Measurements from ENCODE around the gene EDEM1.

EDEM1 gene

DNA sequence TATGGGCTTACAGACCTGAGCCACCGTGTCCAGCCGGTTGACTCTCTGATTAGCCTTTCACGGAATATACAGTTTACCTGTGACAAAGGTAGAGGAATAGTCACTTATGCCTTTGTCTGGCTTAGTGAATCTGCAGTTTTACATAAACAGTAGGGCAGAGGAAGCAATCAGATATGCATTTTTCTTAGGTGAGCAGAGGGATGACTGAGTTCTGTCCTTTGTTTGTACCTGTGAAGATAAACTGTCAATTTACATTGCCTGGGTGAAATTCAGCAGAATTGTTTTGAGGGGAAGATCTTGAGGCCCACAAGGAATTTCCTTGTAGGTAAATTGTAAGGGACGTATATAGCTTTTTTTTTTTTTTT, 10.8 kb downstream of the EDEM1 start:
- Mint-ChIP-seq H3K27me3 (ENCODE audit: low read depth) (no peaks in the 10 kb centered on the region), H3K27ac (no peak overlapping the region), H3K9me3 (no peaks in the 10 kb centered on the region), H3K4me3 (no peak overlapping the region), H3K4me1 (no peaks in the 10 kb centered on the region), H3K36me3 (ENCODE audit: low read depth) (peaks cover 46% of the 10 kb centered on the region)
- TF ChIP-seq, protein P1, sequence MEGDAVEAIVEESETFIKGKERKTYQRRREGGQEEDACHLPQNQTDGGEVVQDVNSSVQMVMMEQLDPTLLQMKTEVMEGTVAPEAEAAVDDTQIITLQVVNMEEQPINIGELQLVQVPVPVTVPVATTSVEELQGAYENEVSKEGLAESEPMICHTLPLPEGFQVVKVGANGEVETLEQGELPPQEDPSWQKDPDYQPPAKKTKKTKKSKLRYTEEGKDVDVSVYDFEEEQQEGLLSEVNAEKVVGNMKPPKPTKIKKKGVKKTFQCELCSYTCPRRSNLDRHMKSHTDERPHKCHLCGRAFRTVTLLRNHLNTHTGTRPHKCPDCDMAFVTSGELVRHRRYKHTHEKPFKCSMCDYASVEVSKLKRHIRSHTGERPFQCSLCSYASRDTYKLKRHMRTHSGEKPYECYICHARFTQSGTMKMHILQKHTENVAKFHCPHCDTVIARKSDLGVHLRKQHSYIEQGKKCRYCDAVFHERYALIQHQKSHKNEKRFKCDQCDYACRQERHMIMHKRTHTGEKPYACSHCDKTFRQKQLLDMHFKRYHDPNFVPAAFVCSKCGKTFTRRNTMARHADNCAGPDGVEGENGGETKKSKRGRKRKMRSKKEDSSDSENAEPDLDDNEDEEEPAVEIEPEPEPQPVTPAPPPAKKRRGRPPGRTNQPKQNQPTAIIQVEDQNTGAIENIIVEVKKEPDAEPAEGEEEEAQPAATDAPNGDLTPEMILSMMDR (IDR thresholded peaks at IDR 0.05; ENCODE audit: unreplicated experiment in 3 of 3): no peak

DNA sequence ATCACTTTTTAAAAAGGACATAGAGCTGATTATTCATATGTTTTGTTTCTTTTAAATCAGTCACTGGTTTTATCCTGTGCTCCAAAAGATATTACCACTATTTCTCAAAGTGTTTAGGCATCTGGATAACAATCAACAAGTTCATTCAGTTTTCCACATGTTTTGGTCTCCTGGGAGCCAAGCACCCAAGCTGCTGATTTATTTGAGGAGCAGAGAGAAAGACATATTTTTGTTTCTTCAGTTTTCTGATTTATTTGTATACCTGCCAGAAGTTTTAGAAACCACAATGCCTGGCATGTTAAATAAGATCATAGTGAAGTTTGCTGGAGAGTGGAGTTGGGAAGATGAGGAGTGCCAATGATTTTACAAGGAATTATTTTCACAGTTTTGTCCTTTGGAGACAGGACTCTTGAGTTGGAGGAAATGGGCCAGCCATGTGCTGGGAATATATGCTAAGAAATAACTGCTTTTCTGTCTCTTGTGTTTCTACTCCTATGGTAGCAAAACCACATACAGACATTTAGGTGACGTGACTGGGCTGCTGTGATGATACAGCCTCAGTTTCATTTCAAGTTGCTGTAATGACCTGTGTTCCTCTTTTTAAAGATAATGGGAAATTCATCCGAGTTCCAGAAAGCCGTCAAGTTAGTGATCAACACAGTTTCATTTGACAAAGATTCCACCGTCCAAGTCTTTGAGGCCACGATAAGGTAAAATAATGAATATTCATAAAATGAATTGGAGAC, 11.7 kb downstream of the EDEM1 start:
- no peaks in the 10 kb centered on the region for H3K9me3 Mint-ChIP-seq
- H3K36me3 Mint-ChIP-seq (ENCODE audit: low read depth): peaks cover 48% of the 10 kb centered on the region
- H3K4me3 Mint-ChIP-seq: no peak overlapping the region
- TF ChIP-seq, protein P1 (IDR thresholded peaks at IDR 0.05; ENCODE audit: unreplicated experiment in 3 of 3): no peak
- H3K27ac Mint-ChIP-seq: no peak overlapping the region
- H3K4me1 Mint-ChIP-seq: no peaks in the 10 kb centered on the region
- H3K27me3 Mint-ChIP-seq (ENCODE audit: low read depth): no peaks in the 10 kb centered on the region

DNA sequence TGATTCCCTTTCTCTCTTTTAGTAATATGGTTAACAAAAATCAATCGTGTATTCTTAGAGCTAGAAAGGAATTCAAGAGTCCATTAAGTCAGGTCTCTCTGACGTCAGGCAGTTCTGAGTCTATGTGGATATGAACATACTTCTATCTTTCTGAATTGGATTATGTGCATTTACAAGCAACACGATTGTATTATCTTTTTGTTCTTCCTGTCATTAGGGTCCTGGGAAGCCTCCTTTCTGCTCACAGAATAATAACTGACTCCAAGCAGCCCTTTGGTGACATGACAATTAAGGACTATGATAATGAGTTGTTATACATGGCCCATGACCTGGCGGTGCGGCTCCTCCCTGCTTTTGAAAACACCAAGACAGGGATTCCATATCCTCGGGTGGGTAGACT, 14.0 kb downstream of the EDEM1 start:
- Mint-ChIP-seq H3K27ac (no peak overlapping the region), H3K4me1 (no peaks in the 10 kb centered on the region), H3K4me3 (no peak overlapping the region), H3K36me3 (ENCODE audit: low read depth) (peaks cover 69% of the 10 kb centered on the region), H3K27me3 (ENCODE audit: low read depth) (no peaks in the 10 kb centered on the region), H3K9me3 (no peaks in the 10 kb centered on the region)
- TF ChIP-seq, protein P1 (IDR thresholded peaks at IDR 0.05; ENCODE audit: unreplicated experiment in 3 of 3): no peak

DNA sequence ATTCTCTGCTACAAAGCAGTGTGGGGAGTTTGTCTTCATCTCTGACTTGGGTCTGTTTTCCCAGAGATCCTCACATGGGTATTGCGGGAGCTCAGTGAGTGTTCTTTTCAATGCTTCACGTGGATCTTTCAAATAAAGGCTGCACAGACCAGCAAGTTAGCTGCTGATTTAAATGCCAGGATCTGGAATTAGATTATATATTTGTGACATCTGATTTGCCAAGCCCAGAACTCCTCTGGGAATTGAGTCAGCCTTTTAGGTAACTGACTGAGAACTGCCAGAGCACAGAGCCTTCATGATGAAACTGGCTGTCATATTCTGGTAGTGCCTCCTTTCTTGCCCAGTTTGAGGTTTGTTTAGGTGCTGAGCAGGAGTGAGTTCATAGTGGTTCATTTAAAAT, 14.7 kb downstream of the EDEM1 start:
- no peak overlapping the region for H3K4me3 Mint-ChIP-seq
- H3K4me1 Mint-ChIP-seq: no peaks in the 10 kb centered on the region
- TF ChIP-seq, protein P1 (IDR thresholded peaks at IDR 0.05; ENCODE audit: unreplicated experiment in 3 of 3): no peak
- H3K27me3 Mint-ChIP-seq (ENCODE audit: low read depth): no peaks in the 10 kb centered on the region
- H3K9me3 Mint-ChIP-seq: no peaks in the 10 kb centered on the region
- peaks cover 69% of the 10 kb centered on the region for H3K36me3 Mint-ChIP-seq (ENCODE audit: low read depth)
- no peak overlapping the region for H3K27ac Mint-ChIP-seq

DNA sequence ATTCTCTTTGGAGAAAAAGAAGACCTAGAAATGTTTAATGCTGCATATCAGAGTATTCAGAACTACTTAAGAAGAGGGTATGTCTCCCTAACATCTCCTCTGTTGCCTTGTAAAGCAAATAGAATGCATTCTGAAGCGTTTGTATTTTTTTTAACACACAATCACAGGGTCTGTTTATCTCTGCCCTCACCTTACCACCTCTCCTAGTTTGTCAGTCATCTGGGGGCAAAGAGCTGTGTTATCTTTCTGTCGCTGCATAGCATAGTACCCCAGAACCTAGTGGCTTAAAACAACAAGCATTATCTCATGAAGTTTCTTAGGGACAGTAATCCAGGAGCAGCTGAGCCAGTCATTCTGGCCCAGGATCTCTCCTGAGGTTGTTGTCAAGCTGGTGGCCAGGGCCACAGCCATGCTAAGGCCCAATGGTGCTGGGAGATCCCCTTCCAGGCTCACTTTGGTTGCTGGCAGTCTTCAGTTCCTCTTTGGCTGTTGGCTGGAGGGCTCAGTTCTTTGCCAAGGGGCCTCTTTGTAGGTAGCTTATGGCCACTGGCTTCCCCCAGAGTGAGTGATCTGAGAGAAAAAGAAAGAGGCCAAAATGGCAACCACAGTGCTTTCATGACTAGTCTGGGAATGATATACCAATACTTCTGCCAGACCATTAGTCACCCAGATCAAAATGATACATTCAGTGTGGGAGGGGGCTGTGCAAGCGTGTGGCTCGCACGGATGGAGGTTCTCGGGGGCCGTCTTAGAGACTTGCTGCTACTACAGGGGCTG, 17.8 kb downstream of the EDEM1 start:
- no peak overlapping the region for H3K4me3 Mint-ChIP-seq
- H3K36me3 Mint-ChIP-seq (ENCODE audit: low read depth): peaks cover 80% of the 10 kb centered on the region
- no peaks in the 10 kb centered on the region for H3K4me1 Mint-ChIP-seq
- H3K27ac Mint-ChIP-seq: no peak overlapping the region
- no peaks in the 10 kb centered on the region for H3K27me3 Mint-ChIP-seq (ENCODE audit: low read depth)
- no peaks in the 10 kb centered on the region for H3K9me3 Mint-ChIP-seq
- TF ChIP-seq, protein P1 (IDR thresholded peaks at IDR 0.05; ENCODE audit: unreplicated experiment in 3 of 3): no peak
